ENCODE results near the gene KPTN.

DNA sequence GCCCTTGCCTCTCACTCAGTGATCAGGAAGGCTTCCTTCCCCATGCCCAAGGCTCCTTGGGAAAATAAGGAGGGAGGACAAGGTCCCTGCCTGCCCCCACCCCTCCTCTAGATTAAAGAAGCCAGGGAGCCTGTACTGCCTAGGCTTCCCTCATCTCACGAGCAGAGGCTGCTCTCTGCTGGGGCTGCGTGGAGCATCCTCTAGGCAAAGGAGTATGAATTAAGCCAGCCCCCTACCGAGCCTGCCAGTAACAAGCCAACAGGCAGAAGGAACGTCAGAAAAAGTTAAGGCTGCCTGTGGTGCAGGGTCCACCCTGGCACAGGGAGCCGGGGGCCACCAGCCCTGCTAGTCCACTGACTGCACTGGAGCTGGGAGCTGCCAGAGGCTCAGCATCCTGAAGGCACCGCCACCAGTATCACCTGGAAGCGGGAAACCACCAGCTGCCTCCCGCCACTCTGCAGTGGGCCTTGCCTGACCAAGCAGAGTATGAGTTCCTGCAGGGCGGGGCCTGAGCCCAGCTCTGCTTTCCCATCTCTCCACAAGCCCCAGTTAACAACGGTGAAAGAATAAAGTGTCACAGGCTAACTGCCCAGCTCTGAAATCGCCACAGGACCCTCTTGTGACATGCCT, 24.0 kb upstream of the KPTN start:
- TF ChIP-seq EZH2 (IDR thresholded peaks at IDR 0.05; ENCODE audit: borderline replicate concordance): no peak
- TF ChIP-seq, protein P1, sequence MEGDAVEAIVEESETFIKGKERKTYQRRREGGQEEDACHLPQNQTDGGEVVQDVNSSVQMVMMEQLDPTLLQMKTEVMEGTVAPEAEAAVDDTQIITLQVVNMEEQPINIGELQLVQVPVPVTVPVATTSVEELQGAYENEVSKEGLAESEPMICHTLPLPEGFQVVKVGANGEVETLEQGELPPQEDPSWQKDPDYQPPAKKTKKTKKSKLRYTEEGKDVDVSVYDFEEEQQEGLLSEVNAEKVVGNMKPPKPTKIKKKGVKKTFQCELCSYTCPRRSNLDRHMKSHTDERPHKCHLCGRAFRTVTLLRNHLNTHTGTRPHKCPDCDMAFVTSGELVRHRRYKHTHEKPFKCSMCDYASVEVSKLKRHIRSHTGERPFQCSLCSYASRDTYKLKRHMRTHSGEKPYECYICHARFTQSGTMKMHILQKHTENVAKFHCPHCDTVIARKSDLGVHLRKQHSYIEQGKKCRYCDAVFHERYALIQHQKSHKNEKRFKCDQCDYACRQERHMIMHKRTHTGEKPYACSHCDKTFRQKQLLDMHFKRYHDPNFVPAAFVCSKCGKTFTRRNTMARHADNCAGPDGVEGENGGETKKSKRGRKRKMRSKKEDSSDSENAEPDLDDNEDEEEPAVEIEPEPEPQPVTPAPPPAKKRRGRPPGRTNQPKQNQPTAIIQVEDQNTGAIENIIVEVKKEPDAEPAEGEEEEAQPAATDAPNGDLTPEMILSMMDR (IDR thresholded peaks at IDR 0.05; ENCODE audit: poor library complexity): no peak

Data from hepatocyte (in vitro differentiated cells).